GM11168 (cell line): ENCODE results near the gene MYH7B.

Experiments
- in situ Hi-C: fragments of 300-500 bp; cut with MboI; formaldehyde crosslinking; loops from one replicate; pipeline ENCODE4 v1.12.0; 2022; ENCODE audit warnings: low sequenced_read_pairs; ENCODE audit not compliant: unreplicated experiment

The MYH7B gene

DNA sequence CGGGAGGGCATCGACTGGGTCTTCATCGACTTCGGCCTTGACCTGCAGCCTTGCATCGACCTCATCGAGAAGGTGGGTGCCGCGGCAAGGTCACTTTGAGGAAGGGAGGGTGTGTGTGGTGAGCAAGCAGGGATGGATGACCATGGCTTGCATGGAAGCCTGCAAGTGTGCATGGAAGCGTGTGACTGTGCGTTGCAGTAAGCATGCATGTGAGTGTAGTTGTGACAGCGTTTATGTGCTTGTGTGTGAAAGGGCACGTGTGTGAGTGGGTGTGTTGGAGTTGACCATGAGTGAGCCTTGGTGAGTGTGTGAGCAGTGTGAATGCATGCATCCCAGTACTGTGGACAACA lies 32.5 kb downstream of the MYH7B start:
- in situ Hi-C loops: no loop called here

DNA sequence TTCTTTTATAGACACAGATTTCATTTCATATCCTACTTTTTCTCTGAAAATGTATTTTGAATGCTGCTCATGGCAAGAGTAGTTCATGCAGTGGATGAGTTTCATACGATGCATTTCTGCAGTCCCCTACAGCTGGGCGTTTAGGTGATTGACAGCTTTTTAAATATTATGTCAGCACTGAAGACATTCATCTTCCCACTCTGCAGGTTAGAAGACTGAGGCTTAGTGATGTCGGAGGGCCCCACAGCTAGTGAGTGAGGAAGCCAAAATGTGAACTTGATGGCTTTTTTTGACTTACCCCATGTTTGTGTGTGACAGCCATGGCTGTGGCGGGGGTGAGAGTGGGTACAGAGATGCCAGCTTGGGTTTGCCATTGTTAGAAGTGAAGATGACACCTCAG lies 33.5 kb downstream of the MYH7B start:
- in situ Hi-C loops: no loop called here

DNA sequence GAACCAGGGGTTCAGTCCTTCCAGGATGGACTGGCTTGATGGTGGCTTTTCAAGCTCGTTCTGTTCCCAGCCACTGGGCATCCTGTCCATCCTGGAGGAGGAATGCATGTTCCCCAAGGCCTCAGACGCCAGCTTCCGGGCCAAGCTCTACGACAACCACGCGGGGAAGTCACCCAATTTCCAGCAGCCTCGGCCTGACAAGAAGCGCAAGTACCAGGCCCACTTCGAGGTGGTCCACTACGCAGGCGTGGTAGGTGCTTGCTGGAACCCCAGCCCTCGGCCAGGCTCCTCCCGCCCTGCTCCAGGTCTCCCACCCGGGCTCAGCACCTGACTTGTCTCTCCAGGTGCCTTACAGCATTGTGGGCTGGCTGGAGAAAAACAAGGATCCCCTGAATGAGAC lies 34.0 kb downstream of the MYH7B start:
- in situ Hi-C loops: no loop called here

DNA sequence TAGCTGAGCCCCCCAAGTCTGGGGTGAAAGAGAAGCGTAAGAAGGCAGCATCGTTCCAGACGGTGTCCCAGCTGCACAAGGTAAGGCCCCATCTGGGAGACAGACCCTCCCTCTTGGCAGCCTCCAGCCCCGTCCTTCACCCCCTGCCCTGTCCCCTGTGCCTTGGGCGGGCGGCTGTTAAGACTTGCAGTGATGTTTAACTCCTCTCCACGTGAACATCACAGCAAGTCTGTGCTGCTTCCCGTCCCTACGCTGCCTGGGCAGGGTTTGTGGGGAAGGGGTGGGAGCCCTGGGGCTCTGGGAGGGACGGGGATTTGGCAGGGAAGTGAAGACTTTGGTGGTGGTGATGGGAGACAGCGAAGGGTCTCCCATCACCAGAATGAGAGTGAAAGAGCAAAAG lies 34.6 kb downstream of the MYH7B start:
- in situ Hi-C loops: no loop called here

DNA sequence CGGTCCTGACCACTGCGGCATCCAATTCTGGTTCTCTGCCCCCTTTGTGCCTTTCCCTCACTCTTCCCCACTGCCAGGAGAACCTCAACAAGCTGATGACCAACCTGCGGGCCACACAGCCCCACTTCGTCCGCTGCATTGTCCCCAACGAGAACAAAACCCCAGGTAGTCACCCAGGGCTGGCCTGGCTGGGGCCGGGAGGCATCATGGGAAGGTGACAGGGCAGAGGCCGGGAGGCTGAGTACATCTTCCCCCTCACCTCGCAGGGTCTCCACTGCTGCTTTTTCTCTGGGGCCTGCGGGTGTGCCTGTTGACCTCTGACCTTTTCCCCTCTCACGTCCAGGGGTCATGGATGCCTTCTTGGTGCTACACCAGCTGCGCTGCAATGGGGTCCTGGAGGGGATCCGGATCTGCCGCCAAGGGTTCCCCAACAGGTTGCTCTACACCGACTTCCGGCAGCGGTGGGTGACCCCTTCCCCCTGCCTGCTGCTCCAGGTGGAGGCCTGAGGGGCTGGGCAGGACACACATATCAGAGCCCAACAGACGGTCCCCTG lies 35.1 kb downstream of the MYH7B start:
- in situ Hi-C loops: no loop called here

DNA sequence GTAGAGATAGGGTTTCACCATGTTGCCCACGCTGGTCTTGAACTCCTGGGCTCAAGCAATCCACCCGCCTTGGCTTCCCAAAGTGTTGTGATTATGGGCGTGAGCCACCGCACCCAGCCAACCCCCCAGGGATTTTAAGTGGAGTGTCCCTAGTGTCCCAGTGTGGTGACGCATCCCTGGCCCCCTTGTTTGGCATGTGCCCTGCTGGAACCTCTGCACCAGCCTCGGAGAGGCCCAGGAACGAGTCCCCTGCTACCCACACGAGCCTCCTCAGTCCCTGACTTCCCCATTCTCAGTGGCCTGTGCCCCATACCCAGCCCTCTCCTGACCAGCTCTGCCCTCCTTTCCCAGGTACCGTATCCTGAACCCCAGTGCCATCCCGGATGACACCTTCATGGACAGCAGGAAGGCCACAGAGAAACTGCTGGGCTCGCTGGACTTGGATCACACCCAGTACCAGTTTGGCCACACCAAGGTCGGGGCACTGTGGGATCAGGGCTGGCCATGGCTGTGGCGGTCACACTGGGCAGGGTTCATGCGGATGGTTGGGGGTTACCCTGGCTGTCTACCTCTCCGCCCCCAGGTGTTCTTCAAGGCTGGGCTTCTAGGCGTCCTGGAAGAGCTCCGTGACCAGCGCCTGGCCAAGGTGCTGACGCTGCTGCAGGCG lies 37.2 kb downstream of the MYH7B start:
- in situ Hi-C loops: no loop called here

DNA sequence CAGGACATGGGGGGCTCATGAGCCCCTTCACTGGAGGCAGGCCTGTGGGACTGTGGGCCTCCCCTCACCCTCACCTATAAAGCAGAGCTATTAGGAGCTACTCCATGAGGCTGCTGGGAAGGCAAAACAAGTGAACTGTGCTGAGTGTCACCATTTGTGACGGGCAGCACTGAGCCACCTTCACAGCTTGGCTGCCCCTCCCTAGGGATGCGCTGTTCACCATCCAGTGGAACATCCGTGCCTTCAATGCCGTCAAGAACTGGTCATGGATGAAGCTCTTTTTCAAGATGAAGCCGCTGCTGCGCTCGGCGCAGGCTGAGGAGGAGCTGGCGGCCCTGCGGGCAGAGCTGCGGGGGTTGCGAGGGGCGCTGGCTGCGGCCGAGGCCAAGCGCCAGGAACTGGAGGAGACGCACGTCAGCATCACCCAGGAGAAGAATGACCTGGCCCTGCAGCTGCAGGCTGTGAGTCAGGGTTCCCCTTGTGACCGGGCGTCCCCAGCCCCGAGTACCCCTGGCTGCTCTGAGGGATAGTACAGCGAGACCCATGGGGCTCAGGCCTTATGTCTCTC lies 38.4 kb downstream of the MYH7B start:
- in situ Hi-C loops: no loop called here

DNA sequence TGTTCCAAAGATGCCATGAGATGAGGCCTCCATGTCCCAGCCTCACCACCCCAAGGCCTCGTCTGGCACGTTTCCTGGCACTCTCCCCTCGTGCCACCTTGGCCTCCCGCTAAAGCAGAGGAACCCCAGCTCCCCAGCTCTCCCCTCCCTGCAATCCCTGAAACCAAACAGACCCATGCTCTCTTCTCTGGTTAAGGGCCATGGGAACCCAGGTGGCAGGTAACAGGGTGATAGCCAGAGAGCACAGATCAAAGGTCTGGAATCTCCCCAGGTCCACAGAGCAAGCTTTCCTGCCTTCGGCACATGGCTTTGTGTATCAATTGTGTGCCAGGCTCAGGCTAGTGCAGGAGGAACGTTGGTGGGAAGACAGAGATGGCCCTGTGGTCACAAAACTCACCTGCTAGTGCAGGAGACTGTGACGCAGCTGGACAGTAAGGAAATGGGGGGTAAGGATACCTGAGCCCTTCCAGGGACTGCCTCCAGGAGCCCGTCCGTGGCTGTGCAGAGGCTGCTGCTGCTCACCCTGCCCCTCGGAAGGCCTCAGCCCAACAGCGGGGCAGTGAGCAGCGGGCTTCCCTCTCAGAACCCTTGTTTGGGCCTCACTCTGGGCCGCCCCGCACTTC lies 39.0 kb downstream of the MYH7B start:
- in situ Hi-C loops: no loop called here

DNA sequence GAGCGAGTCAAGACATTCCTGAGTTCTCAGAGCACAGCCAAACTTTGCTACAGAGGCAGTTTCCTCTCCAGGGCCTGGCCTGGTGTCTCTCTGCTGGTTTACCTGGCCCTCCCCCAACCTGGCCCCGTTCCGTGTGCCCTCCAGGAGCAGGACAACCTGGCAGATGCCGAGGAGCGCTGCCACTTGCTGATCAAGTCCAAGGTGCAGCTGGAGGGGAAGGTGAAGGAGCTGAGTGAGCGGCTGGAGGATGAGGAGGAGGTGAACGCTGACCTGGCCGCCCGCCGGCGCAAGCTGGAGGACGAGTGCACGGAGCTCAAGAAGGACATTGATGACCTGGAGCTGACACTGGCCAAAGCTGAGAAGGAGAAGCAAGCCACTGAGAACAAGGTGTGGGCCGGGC lies 39.5 kb downstream of the MYH7B start:
- in situ Hi-C loops: no loop called here

DNA sequence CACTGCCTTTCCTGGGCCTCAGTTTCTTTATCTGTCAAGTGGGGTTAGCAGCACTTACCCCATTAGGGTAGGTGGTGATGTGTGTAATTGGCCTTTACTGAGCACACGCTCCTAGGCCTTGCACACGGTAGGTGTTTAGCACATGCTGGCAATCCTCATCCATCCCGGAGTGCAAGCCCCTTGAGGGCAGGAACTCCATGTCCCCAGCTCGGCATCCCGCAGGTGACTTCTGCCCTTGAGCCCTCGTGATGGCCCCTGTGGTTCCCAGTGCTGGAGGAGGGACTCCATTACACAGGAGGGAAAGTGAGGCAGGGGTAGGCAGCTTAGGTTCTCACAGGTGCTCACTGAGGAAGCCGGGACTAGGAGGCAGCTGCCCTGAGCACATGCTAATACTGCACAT lies 40.0 kb downstream of the MYH7B start:
- in situ Hi-C loops: no loop called here

DNA sequence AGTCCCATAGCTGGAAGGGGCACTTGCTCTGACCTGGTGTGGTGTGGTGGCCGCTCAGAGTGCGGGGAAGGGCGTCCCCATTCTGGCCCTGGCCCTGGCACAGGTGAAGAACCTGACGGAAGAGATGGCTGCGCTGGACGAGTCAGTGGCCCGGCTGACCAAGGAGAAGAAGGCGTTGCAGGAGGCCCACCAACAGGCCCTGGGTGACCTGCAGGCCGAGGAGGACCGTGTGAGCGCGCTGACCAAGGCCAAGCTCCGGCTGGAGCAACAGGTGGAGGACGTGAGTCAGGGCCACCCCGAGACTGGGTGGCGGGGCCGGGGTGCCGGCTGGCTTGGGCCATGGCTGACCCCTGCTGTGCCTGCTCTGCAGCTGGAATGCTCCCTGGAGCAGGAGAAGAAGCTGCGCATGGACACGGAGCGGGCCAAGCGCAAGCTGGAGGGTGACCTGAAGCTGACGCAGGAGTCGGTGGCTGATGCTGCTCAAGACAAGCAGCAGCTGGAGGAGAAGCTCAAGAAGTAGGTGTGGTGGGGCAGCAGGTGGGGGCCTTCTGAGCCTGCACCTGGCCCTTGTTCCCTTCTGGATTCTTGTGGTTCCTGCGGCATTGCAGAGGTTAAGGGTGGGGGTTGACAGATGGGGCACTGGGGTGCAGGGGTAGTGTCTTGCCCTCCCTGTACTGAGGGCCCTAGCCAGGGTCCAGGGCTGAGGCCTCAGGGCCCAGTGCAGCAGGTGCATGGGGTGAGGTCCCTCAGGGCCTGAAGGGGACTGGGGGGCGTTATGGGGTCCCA lies 40.8 kb downstream of the MYH7B start:
- in situ Hi-C loops: no loop called here

DNA sequence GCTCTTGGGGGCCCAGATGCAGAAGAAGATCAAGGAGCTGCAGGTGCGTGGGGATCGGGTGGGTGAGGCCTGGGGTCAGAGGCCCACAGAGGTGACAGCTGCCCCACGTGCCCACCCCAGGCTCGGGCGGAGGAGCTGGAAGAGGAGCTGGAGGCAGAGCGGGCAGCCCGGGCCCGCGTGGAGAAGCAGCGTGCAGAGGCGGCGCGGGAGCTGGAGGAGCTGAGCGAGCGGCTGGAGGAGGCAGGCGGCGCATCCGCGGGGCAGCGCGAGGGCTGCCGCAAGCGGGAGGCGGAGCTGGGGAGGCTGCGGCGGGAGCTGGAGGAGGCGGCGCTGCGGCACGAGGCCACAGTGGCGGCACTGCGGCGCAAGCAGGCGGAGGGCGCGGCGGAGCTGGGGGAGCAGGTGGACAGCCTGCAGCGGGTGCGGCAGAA lies 41.5 kb downstream of the MYH7B start:
- in situ Hi-C loops: no loop called here

DNA sequence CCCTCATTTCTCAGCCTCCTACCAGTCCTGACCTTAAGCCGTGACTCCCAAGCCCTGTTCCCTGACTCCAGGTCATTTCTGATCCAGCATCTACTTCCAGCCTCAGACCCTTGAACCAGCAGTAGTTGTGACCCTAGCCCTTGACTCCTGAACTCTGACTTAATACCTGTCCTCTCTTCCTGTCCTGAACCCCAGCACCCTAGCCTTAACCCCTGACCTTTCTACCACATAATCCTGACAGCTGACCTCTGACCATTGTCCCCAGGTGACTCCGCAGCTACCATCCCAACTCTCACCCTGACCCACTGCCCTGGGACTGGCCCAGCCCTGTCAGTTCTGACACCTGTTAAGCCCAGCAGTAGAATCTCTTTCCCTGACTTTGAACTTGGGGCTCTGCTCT lies 42.1 kb downstream of the MYH7B start:
- in situ Hi-C loops: no loop called here

DNA sequence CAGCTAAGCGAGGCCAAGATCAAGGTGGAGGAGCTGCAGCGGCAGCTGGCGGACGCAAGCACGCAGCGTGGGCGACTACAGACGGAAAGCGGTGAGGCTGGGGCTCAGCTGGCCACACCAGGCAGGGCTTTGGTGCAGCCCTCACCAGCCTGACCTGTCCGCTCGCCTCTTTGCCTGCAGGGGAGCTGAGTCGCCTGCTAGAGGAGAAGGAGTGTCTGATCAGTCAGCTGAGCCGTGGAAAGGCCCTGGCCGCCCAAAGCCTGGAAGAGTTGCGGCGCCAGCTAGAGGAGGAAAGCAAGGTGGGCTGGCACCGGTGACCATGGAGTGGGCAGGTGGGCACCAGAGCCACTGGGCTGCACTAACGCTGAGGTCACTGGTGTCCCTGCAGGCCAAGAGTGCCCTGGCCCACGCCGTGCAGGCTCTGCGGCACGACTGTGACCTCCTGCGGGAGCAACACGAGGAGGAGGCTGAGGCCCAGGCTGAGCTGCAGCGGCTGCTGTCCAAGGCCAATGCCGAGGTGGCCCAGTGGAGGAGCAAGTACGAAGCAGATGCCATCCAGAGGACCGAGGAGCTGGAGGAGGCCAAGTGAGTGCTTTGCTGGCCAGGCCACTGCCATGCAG lies 42.8 kb downstream of the MYH7B start:
- in situ Hi-C loops: no loop called here

DNA sequence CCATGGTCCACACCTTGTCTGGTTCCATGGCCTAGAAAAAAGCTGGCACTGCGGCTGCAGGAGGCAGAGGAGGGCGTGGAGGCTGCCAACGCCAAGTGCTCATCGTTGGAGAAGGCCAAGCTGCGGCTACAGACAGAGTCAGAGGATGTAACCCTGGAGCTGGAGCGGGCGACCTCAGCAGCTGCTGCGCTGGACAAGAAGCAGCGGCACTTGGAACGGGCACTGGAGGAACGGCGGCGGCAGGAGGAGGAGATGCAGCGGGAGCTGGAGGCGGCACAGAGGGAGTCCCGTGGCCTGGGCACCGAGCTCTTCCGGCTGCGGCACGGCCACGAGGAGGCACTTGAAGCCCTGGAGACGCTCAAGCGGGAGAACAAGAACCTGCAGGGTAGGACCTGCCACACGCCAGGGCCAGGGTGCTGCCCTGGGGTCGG lies 43.4 kb downstream of the MYH7B start:
- in situ Hi-C loops: no loop called here

DNA sequence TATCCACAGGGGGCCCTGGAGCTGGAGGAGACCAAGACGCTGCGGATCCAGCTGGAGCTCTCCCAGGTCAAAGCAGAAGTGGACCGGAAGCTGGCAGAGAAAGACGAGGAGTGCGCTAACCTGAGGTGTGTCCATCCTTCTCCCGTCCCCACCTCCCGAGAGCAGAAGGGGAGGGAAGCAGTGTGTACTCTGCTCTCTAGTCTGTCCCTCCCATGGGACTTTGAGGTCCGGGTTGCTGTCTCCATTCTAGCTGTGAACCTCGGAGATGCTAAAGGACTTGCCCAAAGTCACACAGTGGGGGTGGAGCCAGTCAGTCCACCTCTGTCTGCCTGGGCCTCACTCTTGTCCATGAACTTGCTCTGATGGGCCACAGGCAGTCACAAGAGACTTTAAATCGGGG lies 44.1 kb downstream of the MYH7B start:
- in situ Hi-C loops: no loop called here

DNA sequence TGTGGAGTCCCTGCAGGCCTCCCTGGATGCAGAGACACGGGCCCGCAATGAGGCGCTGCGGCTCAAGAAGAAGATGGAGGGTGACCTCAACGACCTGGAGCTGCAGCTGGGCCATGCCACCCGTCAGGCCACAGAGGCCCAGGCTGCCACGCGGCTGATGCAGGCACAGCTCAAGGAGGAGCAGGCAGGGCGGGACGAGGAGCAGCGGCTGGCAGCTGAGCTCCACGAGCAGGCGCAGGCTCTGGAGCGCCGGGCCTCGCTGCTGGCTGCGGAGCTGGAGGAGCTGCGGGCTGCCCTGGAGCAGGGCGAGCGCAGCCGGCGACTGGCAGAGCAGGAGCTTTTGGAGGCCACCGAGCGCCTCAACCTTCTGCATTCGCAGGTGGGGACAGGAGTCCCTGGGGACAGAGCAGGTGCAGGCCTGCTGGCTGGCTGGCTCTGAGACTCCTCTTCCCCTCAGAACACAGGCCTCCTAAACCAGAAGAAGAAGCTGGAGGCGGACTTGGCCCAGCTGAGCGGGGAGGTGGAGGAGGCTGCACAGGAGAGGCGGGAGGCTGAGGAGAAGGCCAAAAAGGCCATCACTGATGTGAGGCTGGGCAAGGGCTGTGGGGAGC lies 44.7 kb downstream of the MYH7B start:
- in situ Hi-C loops: no loop called here

DNA sequence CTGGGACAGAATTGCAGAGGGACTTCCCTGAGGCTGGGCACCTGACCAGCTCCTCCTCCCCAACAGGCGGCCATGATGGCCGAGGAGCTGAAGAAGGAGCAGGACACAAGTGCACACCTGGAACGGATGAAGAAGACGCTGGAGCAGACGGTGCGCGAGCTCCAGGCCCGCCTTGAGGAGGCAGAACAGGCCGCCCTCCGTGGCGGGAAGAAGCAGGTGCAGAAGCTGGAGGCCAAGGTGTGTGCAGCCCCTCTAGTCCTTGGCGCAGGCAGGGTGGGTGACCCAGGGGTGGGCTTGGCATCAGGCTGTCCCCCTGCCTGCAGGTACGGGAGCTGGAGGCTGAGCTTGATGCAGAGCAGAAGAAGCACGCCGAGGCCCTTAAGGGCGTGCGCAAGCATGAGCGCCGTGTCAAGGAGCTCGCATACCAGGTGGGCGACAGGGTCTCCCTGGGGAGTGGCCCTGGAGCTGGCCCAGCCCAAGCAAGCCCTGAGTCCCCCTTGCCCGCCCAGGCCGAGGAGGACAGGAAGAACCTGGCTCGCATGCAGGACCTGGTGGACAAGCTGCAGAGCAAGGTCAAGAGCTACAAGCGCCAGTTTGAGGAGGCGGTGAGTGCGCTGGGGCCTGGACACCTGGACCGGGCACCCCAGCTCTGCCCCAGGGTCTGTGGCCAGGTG lies 45.4 kb downstream of the MYH7B start:
- in situ Hi-C loops: no loop called here

DNA sequence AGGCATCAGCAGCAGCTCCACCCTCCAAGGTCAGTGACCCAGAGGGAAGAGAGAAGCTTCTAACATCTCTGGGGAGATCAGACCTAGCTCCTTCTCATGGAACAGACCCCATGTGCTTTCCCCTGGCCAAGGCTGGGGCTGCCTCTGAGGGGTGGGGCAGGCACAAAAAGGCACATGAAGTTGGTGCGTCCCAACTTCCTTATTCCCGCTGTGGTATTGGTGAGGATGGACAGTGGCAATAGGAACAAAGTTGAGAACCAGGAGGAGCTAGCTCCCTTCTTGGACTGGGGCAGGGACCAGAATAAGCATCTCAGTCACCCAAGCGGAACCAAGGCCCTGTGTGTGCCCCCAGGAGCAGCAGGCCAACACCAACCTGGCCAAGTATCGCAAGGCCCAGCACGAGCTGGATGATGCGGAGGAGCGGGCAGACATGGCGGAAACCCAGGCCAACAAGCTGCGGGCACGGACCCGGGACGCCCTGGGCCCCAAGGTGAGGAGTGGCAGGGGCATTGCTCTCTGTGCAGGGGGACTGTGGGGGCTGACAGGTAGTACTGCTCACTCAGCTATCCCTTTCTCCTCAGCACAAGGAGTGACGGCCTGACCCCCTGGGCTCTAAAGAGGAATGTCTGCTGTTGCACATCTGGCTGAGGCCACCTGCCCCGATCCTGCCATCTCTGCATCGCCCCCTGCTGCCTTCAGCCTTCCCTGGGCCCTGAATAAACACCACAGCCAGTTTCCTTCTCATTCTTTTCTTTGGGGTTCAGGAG lies 46.1 kb downstream of the MYH7B start:
- in situ Hi-C loops: no loop called here
